Measurements from ENCODE around the gene ERC2. TPM values are rescaled to one million over a fixed set of nuclear protein-coding genes. Genes with fewer than 3 reads are reported as not detected.

The ERC2 gene
- polyA plus RNA-seq, 3 donors = 0.04 to 0.54 TPM; not detected in 1

DNA sequence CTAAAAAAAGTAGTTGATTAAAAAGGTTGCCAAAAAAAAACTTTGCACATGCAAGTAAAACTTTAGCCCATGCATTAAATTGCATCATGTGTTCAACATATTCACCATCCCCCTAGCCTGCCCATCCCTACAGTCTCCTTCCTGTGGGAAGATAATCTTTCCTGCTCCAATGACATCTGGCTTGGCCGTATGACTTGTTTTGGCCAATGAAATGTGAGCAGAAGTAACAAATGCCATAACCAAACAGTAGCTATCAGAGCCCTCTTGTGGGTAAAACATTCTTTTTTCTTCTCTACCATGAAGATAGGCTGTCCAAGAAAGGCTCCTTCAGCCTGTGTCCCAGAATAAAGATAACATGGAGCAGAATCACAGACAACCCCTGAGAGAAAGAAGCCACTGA, 15.3 kb downstream of the ERC2 start:
- 37 to 61% (median 51%) methylated on average over 1 of the region's 1 CpG for WGBS, 3 donors
- no peak overlapping the region for H3K27ac ChIP-seq (ENCODE audit: low read depth, low read length)

DNA sequence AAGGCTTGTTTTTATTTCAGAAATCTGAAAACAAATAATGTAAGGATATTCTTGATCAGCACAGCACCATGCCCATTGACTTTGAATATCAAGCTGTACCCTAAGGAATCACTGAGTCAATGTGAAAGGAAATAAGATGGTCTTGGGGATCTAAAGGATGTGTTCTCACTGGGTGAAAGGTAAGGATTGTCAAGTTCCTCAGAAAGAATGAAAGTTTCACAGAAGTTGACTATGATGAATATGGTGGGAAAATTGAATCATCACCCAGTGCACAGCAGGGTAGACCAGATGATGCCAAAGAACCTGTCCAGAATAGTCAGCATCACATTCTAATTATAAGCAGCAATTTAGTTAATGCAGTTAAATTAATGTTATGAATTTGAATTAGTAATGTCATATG, 16.2 kb downstream of the ERC2 start:
- H3K27ac ChIP-seq (ENCODE audit: low read depth, low read length) = no peak overlapping the region

DNA sequence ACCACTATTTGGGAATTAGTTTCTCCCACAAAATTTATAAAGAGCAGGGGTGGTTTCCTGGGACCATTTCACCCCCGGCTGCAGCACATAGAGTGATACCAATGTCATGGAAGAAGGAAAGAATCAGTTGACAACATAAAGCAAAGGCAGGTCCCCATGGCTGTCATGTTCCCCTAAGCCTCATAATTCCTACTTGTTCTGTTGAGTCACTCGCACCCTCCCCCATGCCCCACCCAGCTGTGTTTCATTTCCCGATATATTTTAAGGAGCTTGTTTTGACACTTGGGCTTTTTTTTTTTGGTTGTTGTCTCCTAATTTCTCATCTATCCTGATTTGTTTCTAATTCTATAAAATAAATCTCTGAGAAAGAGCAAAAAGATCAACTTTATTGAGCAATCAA, 24.9 kb downstream of the ERC2 start:
- WGBS, 3 donors = 83 to 95% (median 85%) methylated on average over 3 of the region's 3 CpGs
- H3K27ac ChIP-seq (ENCODE audit: low read depth, low read length) = no peak overlapping the region

DNA sequence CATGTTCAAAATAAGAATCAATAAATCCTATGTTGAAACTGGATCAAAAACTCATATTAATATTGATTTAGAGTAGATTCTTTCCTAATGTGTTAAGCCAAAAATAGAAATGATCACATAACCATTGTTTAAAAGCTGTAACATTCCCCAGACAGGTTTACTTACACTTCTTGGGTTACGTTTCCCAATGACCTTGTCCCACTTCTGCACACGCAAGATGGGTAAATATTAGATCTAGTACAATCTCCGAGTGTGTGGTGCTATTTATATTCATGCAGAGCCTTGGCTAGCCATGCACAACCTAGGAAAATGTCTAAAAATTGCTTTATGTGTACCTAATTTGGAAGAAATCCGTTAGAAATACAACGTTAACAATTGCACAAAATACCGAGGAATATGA, 39.6 kb downstream of the ERC2 start:
- 25 to 76% (median 71%) methylated on average over 6 of the region's 6 CpGs for WGBS, 3 donors
- H3K27ac ChIP-seq (ENCODE audit: low read depth, low read length) = no peak overlapping the region

DNA sequence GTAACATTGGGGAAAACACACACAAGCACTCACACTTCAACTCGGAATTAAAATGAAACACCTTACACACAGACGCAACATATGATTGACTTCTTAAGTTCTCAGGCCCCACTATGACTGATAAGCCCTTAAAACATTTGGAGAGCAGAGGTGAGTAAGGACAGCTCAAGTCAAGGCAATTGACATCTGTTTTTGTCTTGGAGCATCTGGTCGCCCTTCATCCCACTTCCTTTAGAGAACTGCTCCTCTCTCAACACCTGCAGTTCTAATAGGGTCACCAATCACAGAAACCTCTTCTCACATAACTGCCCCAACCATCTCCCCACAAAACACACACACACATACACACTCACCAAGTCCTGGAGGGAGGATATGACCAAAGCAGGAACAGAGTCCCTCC, 43.4 kb downstream of the ERC2 start:
- no peak overlapping the region for H3K27ac ChIP-seq (ENCODE audit: low read depth, low read length)
- WGBS, 3 donors = 87 to 89% (median 89%) methylated on average over 3 of the region's 3 CpGs

DNA sequence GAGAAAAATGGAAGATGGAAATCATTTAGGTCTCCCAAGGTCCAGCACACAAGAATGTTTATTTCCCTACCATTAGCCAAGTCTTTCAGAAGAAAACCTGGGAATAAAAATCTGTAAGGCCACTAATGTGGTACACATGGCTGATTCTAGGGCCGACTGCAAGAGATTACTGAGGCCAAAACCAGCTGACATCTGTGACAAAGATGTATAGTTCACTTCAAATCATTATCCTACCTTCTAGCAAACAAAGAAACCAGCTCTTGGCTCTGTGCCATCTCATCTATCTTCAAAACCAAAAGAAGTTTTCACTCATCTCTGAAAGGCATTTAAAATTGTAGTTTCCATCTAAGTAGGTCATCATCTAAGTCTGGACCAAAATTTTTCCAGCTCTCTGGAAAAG, 43.9 kb downstream of the ERC2 start:
- WGBS, 3 donors = 54 to 61% (median 56%) methylated on average over 1 of the region's 1 CpG
- H3K27ac ChIP-seq (ENCODE audit: low read depth, low read length) = no peak overlapping the region

DNA sequence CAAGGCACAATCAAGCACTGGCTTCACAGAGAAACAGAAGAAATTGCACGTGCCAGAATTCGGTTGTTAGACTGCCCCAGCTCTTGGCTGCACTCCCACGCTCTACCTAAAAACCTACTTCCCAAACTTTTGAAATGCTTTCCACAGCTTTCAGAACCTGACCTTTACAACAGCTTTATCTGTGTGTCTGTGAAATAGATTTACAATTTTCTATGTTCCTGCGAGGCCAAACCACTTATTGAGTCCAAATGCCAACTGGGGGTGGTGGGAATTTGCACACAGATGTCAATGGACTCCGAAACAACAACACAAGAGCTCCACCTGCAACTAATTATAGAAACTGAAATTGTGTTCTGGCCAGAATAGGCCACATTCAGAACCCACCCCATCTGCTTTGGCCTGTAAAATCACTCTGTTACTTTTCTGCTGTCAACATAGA, 44.6 kb downstream of the ERC2 start:
- WGBS, 3 donors = 52 to 74% (median 71%) methylated on average over 5 of the region's 5 CpGs
- no peak overlapping the region for H3K27ac ChIP-seq (ENCODE audit: low read depth, low read length)

DNA sequence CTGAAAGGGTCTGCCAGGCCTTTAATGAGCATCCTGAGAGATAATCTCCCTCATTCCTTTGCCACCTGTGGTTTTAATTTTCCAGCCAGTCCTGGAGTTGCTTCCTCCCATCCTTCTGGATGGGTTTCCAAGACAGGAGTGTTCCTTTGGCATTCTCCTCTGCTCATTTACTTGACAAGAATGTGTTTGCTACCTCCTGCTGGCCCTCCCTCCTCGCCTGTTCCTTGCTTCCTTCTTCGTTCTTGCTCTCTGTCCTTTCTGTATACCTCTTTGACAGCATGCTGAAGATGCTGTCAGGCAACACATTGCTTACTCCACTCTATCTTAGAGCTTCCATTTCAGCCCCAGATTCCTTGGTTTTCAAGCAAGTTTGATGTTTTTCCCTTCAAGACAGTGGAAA, 46.0 kb downstream of the ERC2 start:
- 69 to 83% (median 73%) methylated on average over 2 of the region's 2 CpGs for WGBS, 3 donors

DNA sequence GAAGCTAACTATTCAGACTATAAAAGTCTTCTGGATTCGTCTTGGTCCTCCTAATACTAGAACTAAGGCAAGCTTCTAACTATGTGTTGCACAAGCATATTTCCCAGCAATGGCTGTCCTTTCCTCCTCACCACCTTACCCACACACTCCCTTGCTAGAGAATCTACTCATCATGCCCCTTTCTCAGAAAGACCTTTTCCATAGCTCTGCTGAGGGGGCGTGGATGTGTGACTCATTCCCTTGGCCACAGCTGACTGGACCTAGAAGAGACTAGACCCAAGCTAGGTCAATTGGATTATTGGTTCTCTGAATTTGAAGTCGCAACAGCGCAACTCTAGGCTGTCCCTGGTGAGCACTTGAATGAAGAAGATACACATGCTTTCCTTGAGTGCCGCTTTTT, 47.1 kb downstream of the ERC2 start:
- WGBS, 3 donors = 87 to 93% (median 92%) methylated on average over 5 of the region's 5 CpGs
- H3K27ac ChIP-seq (ENCODE audit: low read depth, low read length) = no peak overlapping the region

More for the DNA sequence above, 46.0 kb downstream of the ERC2 start:
- no peak overlapping the region for H3K27ac ChIP-seq (ENCODE audit: low read depth, low read length)

DNA sequence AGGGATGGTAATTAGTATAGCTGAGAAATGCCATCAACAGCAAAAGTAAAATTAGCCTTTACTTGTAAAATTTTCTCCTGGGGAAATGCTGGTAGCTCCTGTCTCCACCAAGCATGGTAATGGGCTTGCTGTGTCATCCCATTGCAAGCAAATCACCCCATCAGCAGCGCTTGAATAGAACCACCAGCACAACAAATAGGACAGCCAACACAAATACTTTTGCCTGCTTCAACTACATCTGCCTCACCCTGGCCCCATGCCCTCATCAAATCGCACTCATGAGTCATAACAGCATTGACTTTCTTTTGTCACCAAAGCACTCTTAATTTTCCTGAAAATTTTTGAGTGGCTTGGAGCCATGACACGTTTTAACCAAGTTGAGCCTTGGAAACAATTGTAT, 52.6 kb downstream of the ERC2 start:
- H3K27ac ChIP-seq (ENCODE audit: low read depth, low read length) = no peak overlapping the region
- 63 to 74% (median 67%) methylated on average over 3 of the region's 3 CpGs for WGBS, 3 donors

DNA sequence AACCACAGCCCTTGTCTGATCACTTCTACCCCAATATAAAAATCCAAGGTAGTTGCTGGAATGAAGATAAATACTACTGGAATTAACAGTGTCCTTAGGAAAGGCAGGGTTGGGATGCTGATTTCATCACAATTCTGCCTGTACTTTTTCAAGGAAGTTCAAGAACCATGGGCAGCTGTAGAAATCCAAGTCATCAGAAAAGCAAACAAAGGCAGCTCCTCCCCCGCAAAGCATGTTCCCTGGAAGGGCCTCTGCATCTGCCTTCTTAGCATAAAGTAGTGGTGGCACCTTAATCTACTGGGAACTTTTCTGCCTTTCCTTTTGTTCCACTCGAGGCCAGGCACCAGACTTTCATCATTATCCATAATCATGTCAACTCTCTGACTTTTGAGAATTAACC, 54.4 kb downstream of the ERC2 start:
- 33 to 53% (median 39%) methylated on average over 2 of the region's 2 CpGs for WGBS, 3 donors
- H3K27ac ChIP-seq (ENCODE audit: low read depth, low read length) = no peak overlapping the region

DNA sequence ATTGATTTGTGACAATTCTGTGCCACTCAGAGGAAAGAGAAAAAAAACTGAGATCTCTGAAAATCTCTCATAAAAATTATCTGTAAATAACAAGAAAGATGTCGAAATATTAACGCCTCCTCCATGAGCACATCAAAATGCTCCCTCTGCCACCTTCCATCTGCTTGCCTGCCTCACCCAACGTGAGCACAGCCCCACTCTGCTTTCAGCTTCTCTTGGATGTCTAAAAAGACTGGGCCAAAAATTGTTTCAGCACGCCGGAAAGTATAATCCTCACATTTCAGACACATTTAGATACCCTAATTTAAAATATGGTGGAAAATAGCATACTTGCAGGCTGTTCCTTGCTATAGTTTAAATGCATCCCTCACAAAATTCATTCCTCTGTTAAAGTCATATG, 57.1 kb downstream of the ERC2 start:
- 87 to 92% (median 89%) methylated on average over 5 of the region's 5 CpGs for WGBS, 3 donors
- no peak overlapping the region for H3K27ac ChIP-seq (ENCODE audit: low read depth, low read length)

DNA sequence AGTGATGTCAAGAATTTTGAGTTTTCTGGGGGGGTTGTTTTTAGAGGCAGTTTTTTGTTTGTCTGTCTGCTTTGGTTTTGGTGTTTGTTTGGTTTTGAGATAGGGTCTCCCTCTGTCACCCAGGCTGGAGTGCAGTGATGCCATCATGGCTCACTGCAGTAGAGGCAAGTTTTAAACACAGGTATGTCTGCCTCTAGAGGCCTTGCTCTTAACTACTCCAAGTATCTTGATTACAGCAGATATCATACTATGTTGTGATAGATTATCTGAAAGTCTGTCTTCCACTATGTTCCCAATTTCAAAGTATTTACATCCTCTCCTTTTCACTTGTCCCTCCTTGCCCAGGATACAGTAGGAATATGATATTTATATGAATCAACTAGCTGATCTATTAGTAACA, 57.7 kb downstream of the ERC2 start:
- H3K27ac ChIP-seq (ENCODE audit: low read depth, low read length) = no peak overlapping the region

DNA sequence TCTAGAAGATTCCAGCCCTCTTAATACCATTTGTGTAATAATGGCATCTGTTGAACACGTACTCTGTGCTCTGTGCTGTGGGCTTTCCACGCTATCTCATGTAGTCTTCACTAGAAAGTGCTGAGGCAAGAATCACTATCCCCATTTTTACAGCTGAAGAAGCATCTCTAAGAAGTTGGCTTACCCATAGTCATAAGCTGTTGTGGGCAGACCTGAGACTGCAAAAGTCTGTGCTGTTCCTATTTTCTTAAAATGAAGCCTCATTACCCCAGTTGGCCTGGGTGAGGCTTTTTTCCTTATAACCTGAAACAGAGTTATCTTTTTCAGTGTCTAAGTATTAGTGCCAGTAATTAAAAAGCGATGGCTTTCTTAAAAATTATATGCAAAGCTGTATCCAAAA, 58.5 kb downstream of the ERC2 start:
- WGBS, 3 donors = 88 to 92% (median 89%) methylated on average over 3 of the region's 3 CpGs
- no peak overlapping the region for H3K27ac ChIP-seq (ENCODE audit: low read depth, low read length)

DNA sequence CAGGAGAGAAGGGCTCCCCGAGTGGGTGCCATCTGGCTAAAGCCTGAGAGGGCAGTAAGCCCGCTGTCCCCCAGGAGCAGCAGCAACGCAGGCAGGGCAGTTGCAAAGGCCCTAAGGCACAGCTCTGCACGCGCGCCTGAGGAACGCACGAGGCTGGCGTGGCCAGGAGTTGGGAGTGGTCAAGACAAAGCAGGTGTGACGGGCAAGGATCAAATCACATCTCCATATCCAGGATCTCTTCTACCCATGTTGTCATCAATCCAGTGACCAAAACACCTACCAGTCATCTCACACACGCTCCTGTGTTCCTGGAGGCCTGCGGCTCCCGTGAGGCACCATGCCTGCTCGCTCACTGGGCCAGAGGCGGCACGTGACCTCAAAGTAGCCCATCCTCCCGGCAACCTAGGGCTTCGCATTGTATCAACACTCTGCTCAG, 59.5 kb downstream of the ERC2 start:
- no peak overlapping the region for H3K27ac ChIP-seq (ENCODE audit: low read depth, low read length)
- WGBS, 3 donors = 92 to 97% (median 93%) methylated on average over 18 of the region's 18 CpGs

DNA sequence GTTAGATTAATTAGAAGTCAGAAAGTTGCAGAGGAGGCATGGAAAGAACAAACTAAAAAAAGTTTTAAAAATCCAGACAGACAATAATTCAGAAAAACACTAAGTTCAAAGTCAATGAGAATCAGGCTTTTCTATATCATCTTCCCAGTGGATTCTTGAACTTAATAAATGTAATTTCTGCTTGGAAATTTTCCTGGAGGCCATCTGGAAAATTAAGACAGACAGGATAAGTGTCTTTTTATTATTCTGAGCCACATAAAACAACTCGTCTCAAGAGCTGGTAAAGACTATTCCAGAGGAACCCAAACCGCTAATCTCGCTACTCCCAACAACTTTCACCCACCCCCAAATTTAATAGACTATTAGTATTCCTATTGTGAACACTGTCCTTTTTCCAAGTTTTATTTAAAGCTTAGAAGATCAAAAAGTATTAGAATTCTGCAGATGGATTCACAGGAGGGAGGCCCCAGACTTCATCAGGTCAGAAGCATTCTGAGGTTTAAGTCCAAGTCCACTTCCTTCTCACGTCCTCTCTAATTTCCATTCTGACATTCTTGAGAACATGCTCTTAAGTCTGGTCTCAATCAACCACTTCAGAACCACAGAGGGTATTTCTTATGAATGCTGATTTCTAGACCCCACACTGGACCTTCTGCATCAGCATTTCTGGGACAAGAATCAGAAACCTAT, 61.3 kb downstream of the ERC2 start:
- 66 to 83% (median 72%) methylated on average over 4 of the region's 4 CpGs for WGBS, 3 donors
- H3K27ac ChIP-seq (ENCODE audit: low read depth, low read length) = no peak overlapping the region

DNA sequence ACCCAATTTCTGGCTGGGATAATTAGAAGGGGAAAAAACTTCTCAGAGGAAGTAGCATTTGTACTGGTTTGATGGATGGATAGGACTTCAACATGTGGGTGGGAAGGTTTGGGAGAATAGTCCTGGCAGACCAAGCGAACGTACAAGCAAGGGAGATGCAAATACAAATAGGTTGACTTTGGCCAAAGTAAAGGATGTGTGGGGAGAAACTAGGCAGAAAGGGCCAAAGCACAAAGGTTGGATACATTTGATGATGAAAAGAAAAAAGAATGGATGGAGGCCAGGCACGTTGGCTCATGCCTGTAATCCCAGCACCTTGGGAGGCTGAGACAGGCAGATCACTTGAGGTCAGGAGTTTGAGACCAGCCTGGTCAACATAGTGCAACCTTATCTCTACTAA, 63.4 kb downstream of the ERC2 start:
- no peak overlapping the region for H3K27ac ChIP-seq (ENCODE audit: low read depth, low read length)
- whole genome bisulfite sequencing, 3 donors = 86 to 90% (median 89%) methylated on average over 3 of the region's 3 CpGs

DNA sequence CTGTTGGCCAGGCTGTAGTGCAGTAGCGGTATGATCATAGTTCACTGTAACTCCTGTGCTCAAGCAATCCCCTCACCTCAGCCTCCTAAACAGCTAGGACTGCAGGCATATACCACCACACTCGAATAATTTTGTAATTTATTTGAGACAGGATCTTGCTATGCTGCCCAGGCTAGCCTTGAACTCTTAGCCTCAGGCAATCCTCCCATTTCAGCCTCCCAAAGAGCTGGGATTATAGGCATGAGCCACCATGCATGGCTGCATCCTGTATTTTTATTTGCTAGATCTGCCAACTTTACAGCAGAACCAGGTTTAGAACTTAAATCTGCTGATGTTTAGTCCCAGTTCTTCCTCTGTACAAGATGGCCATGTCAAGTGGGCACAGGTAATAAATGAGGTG, 69.6 kb downstream of the ERC2 start:
- H3K27ac ChIP-seq (ENCODE audit: low read depth, low read length) = no peak overlapping the region
- WGBS, 3 donors = 71 to 84% (median 81%) methylated on average over 2 of the region's 2 CpGs

DNA sequence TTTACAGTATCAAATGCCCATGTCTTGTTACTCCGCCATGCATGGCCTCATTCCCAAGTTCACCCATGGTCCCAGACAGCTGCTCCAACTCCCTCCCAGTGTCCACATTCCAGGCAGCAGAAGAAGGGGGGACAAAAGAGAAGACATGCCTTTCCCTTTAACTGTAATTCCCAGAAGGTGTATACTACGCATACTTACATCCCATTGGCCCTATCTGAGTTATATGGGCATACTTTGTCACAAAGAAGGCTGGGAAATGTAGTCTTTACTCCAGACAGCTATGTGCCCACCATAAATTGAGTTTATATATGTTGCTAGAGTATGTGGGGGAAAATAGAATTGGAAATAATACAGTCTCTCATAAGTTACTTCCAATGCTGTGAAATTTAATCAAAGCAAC, 70.5 kb downstream of the ERC2 start:
- H3K27ac ChIP-seq (ENCODE audit: low read depth, low read length) = no peak overlapping the region
- 83 to 92% (median 89%) methylated on average over 2 of the region's 2 CpGs for WGBS, 3 donors

DNA sequence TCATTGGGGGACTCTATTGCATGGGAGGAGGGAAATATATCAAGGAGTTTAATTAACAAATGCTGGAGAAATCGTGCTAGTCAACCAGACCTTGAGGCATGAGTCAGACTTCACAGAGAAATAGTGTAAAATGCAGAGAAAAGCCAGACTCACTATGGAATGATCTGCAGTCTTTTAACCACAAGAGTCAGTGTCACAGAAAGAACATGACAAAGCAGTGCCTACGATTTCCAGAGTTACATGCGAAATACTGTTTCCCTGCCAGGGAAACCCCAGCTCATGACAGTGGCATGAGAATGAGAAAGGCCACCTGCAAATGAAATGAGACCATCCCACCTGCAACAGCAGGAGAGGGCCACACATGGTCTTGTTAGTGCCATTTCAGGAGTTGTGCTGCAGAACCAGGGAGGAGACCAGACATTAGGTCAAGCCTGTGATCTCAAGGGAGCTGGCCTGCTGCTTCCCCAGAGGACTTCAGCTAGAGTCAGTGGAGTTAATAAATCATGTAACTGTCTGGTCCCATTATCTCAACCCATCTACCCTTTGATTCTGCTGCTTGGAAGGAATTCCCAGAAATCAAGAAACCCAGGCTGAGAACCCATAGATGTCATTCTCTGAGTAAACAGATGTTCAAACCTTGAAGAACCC, 79.0 kb downstream of the ERC2 start:
- H3K27ac ChIP-seq (ENCODE audit: low read depth, low read length) = no peak overlapping the region
- 69 to 82% (median 78%) methylated on average over 3 of the region's 3 CpGs for WGBS, 3 donors

All from adipose tissue (tissue), 3 donors.